ENCODE data around the gene IL2RA.

- TF ChIP-seq, protein P1, sequence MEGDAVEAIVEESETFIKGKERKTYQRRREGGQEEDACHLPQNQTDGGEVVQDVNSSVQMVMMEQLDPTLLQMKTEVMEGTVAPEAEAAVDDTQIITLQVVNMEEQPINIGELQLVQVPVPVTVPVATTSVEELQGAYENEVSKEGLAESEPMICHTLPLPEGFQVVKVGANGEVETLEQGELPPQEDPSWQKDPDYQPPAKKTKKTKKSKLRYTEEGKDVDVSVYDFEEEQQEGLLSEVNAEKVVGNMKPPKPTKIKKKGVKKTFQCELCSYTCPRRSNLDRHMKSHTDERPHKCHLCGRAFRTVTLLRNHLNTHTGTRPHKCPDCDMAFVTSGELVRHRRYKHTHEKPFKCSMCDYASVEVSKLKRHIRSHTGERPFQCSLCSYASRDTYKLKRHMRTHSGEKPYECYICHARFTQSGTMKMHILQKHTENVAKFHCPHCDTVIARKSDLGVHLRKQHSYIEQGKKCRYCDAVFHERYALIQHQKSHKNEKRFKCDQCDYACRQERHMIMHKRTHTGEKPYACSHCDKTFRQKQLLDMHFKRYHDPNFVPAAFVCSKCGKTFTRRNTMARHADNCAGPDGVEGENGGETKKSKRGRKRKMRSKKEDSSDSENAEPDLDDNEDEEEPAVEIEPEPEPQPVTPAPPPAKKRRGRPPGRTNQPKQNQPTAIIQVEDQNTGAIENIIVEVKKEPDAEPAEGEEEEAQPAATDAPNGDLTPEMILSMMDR (conservative IDR thresholded peaks at IDR 0.05; ENCODE audit: low read depth in 2 of 2) = no peak
- TF ChIP-seq CREB1 (CRISPR knock-in tag; IDR thresholded peaks at IDR 0.05; ENCODE audit: low read depth) (no peak), JUNB (IDR thresholded peaks at IDR 0.05; ENCODE audit: unreplicated experiment) (no peak), POLR2AphosphoS5 (IDR thresholded peaks at IDR 0.05; ENCODE audit: low read depth) (no peak), EZH2 (IDR thresholded peaks at IDR 0.05; ENCODE audit: low read depth, unreplicated experiment) (no peak), ZNF114 (CRISPR knock-in tag; IDR thresholded peaks at IDR 0.05) (no peak), ZNF462 (CRISPR knock-in tag; IDR thresholded peaks at IDR 0.05) (no peak), ETS1 (IDR thresholded peaks at IDR 0.05) (no peak), EZH2phosphoT487 (IDR thresholded peaks at IDR 0.05; ENCODE audit: unreplicated experiment) (no peak), REST (IDR thresholded peaks at IDR 0.05; ENCODE audit: unreplicated experiment) (no peak), STAT1 (IDR thresholded peaks at IDR 0.05; ENCODE audit: unreplicated experiment) (no peak), ZNF331 (CRISPR knock-in tag; IDR thresholded peaks at IDR 0.05; ENCODE audit: low read depth) (no peak)
These were observed 17.3 kb downstream of the IL2RA start for GRCh38 chr10:6044751-6045313.

All from GM23338 (cell line).